H1 (cell line): ENCODE data around the gene ADAMTSL2. TPM values are rescaled to one million over a fixed set of nuclear protein-coding genes. Genes with fewer than 3 reads are reported as not detected.

ENCODE experiments used
- CTCF ChIA-PET: fragments of 300-600 bp; sonication (Branson Sonifier 250); formaldehyde crosslinking; loops from one replicate; lab custom pipeline; 2021; ENCODE audit not compliant: partially characterized antibody; lab: Charles Lee
- POLR2A ChIA-PET: fragments of 300-600 bp; sonication (Branson Sonifier 250); formaldehyde crosslinking; loops from one replicate; lab custom pipeline; 2021; ENCODE audit warnings: inconsistent platforms; ENCODE audit not compliant: partially characterized antibody; lab: Charles Lee
- DNase-seq, 2 experiments: peaks; one replicate each; pipeline versions ENCODE4 v3.0.0 to v3.0.0-alpha.2; 2010 to 2022; ENCODE audit warnings: low spot score in 2 of 2, low read depth in 1 of 2, mixed read lengths in 1 of 2
- FAIRE-seq: peaks from 2 replicates; lab custom pipeline; 2011; peaks lifted over from hg19 to GRCh38; lab: Jason Lieb, UNC
- H2AFZ ChIP-seq: 2 replicates; pipeline ENCODE4 v1.8.1; 2012; ENCODE audit warnings: low read length, inconsistent platforms
- H2AK5ac ChIP-seq: 2 replicates; pipeline ENCODE4 v1.6.1; 2013; ENCODE audit warnings: low read depth, low read length
- H2BK120ac ChIP-seq: replicated peaks from 2 replicates; pipeline ENCODE3; 2013; ENCODE audit warnings: low read depth, low read length, inconsistent platforms
- H2BK12ac ChIP-seq: 2 replicates; pipeline ENCODE4 v1.6.1; 2013; ENCODE audit warnings: low read depth, low read length
- H2BK15ac ChIP-seq: 2 replicates; pipeline ENCODE4 v1.6.1; 2013; ENCODE audit warnings: low read length
- H2BK20ac ChIP-seq: 2 replicates; pipeline ENCODE4 v1.6.1; 2013; ENCODE audit warnings: low read length
- H2BK5ac ChIP-seq: 2 replicates; pipeline ENCODE4 v1.6.1; 2013; ENCODE audit warnings: low read depth, low read length
- H3K14ac ChIP-seq: 2 replicates; pipeline ENCODE4 v1.6.1; 2013; ENCODE audit warnings: inconsistent platforms; ENCODE audit not compliant: insufficient read length
- H3K18ac ChIP-seq: 2 replicates; pipeline ENCODE4 v1.6.1; 2013; ENCODE audit warnings: low read length; ENCODE audit errors: extremely low read depth
- H3K23ac ChIP-seq: 2 replicates; pipeline ENCODE4 v1.6.1; 2013; ENCODE audit warnings: inconsistent platforms; ENCODE audit not compliant: insufficient read length
- H3K23me2 ChIP-seq: 2 replicates; pipeline ENCODE4 v1.6.1; 2013; ENCODE audit warnings: low read depth, low read length
- H3K27ac ChIP-seq: 2 replicates; pipeline ENCODE4 v1.6.1; 2011; ENCODE audit warnings: low read depth, low read length, inconsistent platforms
- H3K27me3 ChIP-seq, 4 experiments: replicated peaks in 1 of 4; 1 replicate in 1 of 4; 2 replicates in 3 of 4; pipeline versions ENCODE4 v1.6.1 to v1.8.1; 2011 to 2013; ENCODE audit warnings: low read length in 3 of 4, mild to moderate bottlenecking in 3 of 4, inconsistent platforms in 2 of 4, mixed read lengths in 2 of 4, moderate library complexity in 1 of 4; ENCODE audit not compliant: control insufficient read depth in 3 of 4, insufficient read depth in 3 of 4; ENCODE audit errors: extremely low read depth in 1 of 4
- H3K36me3 ChIP-seq, 4 experiments: 2 replicates each; pipeline versions ENCODE4 v1.6.1 to v1.8.1; 2011 to 2013; ENCODE audit warnings: mild to moderate bottlenecking in 4 of 4, low read length in 3 of 4, moderate library complexity in 2 of 4, control low read depth in 1 of 4, inconsistent platforms in 1 of 4; ENCODE audit not compliant: insufficient read depth in 4 of 4, control insufficient read depth in 2 of 4
- H3K4ac ChIP-seq: replicated peaks from 2 replicates; pipeline ENCODE3; 2013; ENCODE audit warnings: low read length, low read depth, mixed read lengths, inconsistent platforms; ENCODE audit not compliant: insufficient read length
- H3K4me1 ChIP-seq, 4 experiments: replicated peaks in 1 of 4; 1 replicate in 1 of 4; 2 replicates in 3 of 4; pipeline versions ENCODE4 v1.6.1 to v1.8.1; 2011 to 2013; ENCODE audit warnings: low read length in 3 of 4, inconsistent platforms in 2 of 4, mixed read lengths in 1 of 4; ENCODE audit not compliant: insufficient read depth in 4 of 4, control insufficient read depth in 3 of 4
- H3K4me2 ChIP-seq, 2 experiments: 2 replicates each; pipeline versions ENCODE4 v1.6.1 to v1.8.1; 2011 to 2013; ENCODE audit warnings: low read depth in 2 of 2, low read length in 2 of 2, control low read depth in 1 of 2, inconsistent platforms in 1 of 2, mild to moderate bottlenecking in 1 of 2; ENCODE audit not compliant: insufficient read depth in 1 of 2
- H3K4me3 ChIP-seq, 4 experiments: fragments of 200-600, 300-600 bp in 1 of 4; sonication (generic), shearing (Covaris generic), sonication (Bioruptor Twin) in 1 of 4; 2 replicates each; pipeline versions ENCODE4 v1.5.1 to v1.8.1; 2011 to 2016; ENCODE audit warnings: low read length in 4 of 4, low read depth in 3 of 4, control low read depth in 2 of 4, inconsistent platforms in 2 of 4, mild to moderate bottlenecking in 2 of 4, mixed read lengths in 1 of 4, moderate library complexity in 1 of 4; ENCODE audit not compliant: insufficient read depth in 2 of 4; ENCODE audit errors: extremely low read depth in 1 of 4
- H3K56ac ChIP-seq: replicated peaks from 2 replicates; pipeline ENCODE3; 2013; ENCODE audit warnings: low read depth, mild to moderate bottlenecking, mixed read lengths, low read length, inconsistent platforms; ENCODE audit not compliant: insufficient read length
- H3K79me1 ChIP-seq: 2 replicates; pipeline ENCODE4 v1.6.1; 2013; ENCODE audit warnings: low read depth, low read length, control low read depth
- H3K79me2 ChIP-seq, 2 experiments: 2 replicates each; pipeline versions ENCODE4 v1.6.1 to v1.8.1; 2012 to 2013; ENCODE audit warnings: low read length in 2 of 2, mild to moderate bottlenecking in 2 of 2, inconsistent platforms in 1 of 2; ENCODE audit not compliant: insufficient read depth in 2 of 2, control insufficient read depth in 1 of 2
- H3K9ac ChIP-seq, 4 experiments: replicated peaks in 1 of 4; 1 replicate in 1 of 4; 2 replicates in 3 of 4; pipeline versions ENCODE4 v1.6.1 to v1.8.1; 2011 to 2013; ENCODE audit warnings: low read depth in 3 of 4, low read length in 3 of 4, control low read depth in 2 of 4, mild to moderate bottlenecking in 2 of 4, moderate library complexity in 2 of 4, inconsistent platforms in 1 of 4; ENCODE audit errors: extremely low read depth in 1 of 4
- H3K9me3 ChIP-seq, 2 experiments: 2 replicates each; pipeline versions ENCODE4 v1.6.1 to v1.8.1; 2012 to 2013; ENCODE audit warnings: mild to moderate bottlenecking in 2 of 2, moderate library complexity in 2 of 2, control low read depth in 1 of 2, inconsistent platforms in 1 of 2, low read depth in 1 of 2, low read length in 1 of 2, mixed read lengths in 1 of 2; ENCODE audit not compliant: insufficient read depth in 2 of 2
- H4K20me1 ChIP-seq, 2 experiments: replicated peaks in 1 of 2; 2 replicates each; pipeline versions ENCODE3 to v1.8.1; 2011 to 2013; ENCODE audit warnings: inconsistent platforms in 2 of 2, low read length in 2 of 2, mild to moderate bottlenecking in 1 of 2; ENCODE audit not compliant: insufficient read depth in 2 of 2, control insufficient read depth in 1 of 2
- H4K5ac ChIP-seq: 2 replicates; pipeline ENCODE4 v1.6.1; 2013; ENCODE audit warnings: low read length, low read depth, mixed read lengths, inconsistent platforms; ENCODE audit not compliant: insufficient read length
- H4K8ac ChIP-seq: 2 replicates; pipeline ENCODE4 v1.8.0; 2013; ENCODE audit warnings: mild to moderate bottlenecking, moderate library complexity, low read length, inconsistent platforms; ENCODE audit not compliant: insufficient read depth; ENCODE audit errors: extremely low read depth
- H4K91ac ChIP-seq: replicated peaks from 2 replicates; pipeline ENCODE3; 2013; ENCODE audit warnings: low read length, mixed read lengths, inconsistent platforms; ENCODE audit not compliant: insufficient read length
- JUN ChIP-seq: IDR thresholded peaks from 2 replicates; pipeline ENCODE4 v1.6.1; 2011; ENCODE audit warnings: low read depth, mild to moderate bottlenecking, improper control_type of control experiment, low read length
- KDM4A ChIP-seq: IDR thresholded peaks from one replicate; pipeline ENCODE4 v1.7.1; 2012; ENCODE audit warnings: low read depth, mild to moderate bottlenecking, moderate library complexity, low read length, inconsistent platforms; ENCODE audit not compliant: severe bottlenecking
- KDM5A ChIP-seq: fragments of 200-600 bp; IDR thresholded peaks from 2 replicates; pipeline ENCODE4 v1.7.1; 2012; ENCODE audit warnings: mild to moderate bottlenecking, low read length, inconsistent platforms, mixed read lengths
- SP1 ChIP-seq: IDR thresholded peaks from 2 replicates; pipeline ENCODE4 v1.6.1; 2011; ENCODE audit warnings: low read depth, low read length
- SP2 ChIP-seq: IDR thresholded peaks from 2 replicates; pipeline ENCODE4 v1.6.1; 2012; ENCODE audit warnings: mild to moderate bottlenecking, low read length, inconsistent platforms
- WGBS, 2 experiments: shearing (Covaris generic) in 1 of 2; methylation state at CpG; one replicate each; pipeline versions ENCODE4 v1.1.6 to v1.1.7; 2013 to 2015; ENCODE audit warnings: low lambda C conversion rate in 2 of 2, mixed read lengths in 2 of 2, inconsistent platforms in 1 of 2, low coverage in 1 of 2, missing lambda C conversion rate in 1 of 2; ENCODE audit not compliant: insufficient replicate concordance in 2 of 2, insufficient coverage in 1 of 2, insufficient read length in 1 of 2; ENCODE audit errors: extremely low coverage in 1 of 2, missing lambda C conversion rate in 1 of 2; 5-methylcytosine and 5-hydroxymethylcytosine counted together
- polyA plus RNA-seq, 7 experiments: library from polyadenylated mRNA; depleted of rRNA in 3 of 7; stranded (reverse) in 5 of 7; unstranded in 2 of 7; fragments of >200 nt in 5 of 7; fragments of 200-250 nt in 2 of 7; gene quantifications; 1 replicate in 5 of 7; 2 replicates in 1 of 7; 4 replicates in 1 of 7; pipeline versions ENCODE4 v1.2.1 to v1.2.3, GENCODE V29; 2011 to 2013; ENCODE audit warnings: missing spikeins in 2 of 7, mixed read lengths in 2 of 7
- total RNA-seq: library from RNA; stranded (reverse); fragmentation: NEBNext Ultra II Directional; extraction: Animal tissue kit (Norgen Biotek cat#: 25700); gene quantifications from 2 replicates; pipeline ENCODE4 v1.2.1, GENCODE V29; 2021

The ADAMTSL2 gene
- total and polyA plus RNA-seq, 2 of the 8 experiments (the other 6 are each of a cell fraction or from before 2014, with no cell fraction given): 0.74 to 0.76 TPM

GRCh38 chr9:133619791-133620190, 85.3 kb downstream of the ADAMTSL2 start:
- H4K91ac ChIP-seq: no peak overlapping the region
- H2BK20ac ChIP-seq: no peak overlapping the region
- TF ChIP-seq KDM5A (no peak), SP1 (no peak), KDM4A (no peak), JUN (no peak), SP2 (no peak)
- TF ChIP-seq, all 59 proteins: peak for 0
- DNase-seq (no peak), FAIRE-seq (no peak)
- H3K18ac ChIP-seq: no peak overlapping the region
- H3K79me2 ChIP-seq: no peaks in the 10 kb centered on the region
- no peak overlapping the region for H3K27ac ChIP-seq
- H3K23me2 ChIP-seq: no peaks in the 10 kb centered on the region
- no peak overlapping the region for H3K56ac ChIP-seq
- no peak overlapping the region for H3K23ac ChIP-seq
- no peak overlapping the region for H2BK12ac ChIP-seq
- no peaks in the 10 kb centered on the region for H4K20me1 ChIP-seq
- no peak overlapping the region for H3K4me3 ChIP-seq
- H3K36me3 ChIP-seq: no peaks in the 10 kb centered on the region
- H2BK120ac ChIP-seq: no peak overlapping the region
- no peaks in the 10 kb centered on the region for H3K4me1 ChIP-seq
- H3K9ac ChIP-seq: no peak overlapping the region
- no peak overlapping the region for H2BK15ac ChIP-seq
- H2AFZ ChIP-seq: no peak overlapping the region
- no peak overlapping the region for H3K14ac ChIP-seq
- no peak overlapping the region for H2AK5ac ChIP-seq
- no peak overlapping the region for H3K4ac ChIP-seq
- no peak overlapping the region for H4K5ac ChIP-seq
- no peaks in the 10 kb centered on the region for H3K9me3 ChIP-seq
- no peaks in the 10 kb centered on the region for H3K79me1 ChIP-seq
- H3K27me3 ChIP-seq: peaks cover 0 to 5% (median 0%) of the 10 kb centered on the region in 4 experiments; a peak in 3 of 7 replicates
- H4K8ac ChIP-seq: no peak overlapping the region
- CTCF ChIA-PET: interaction anchor here (0.8 kb wide), 1 partner anchor 12 kb away, joined by 3 read pairs; no protein-coding TSS in a partner anchor
- WGBS, 2 experiments: 84% methylated on average over 8 of the region's 8 CpGs; no CpG with 5 or more reads in 1 of the 2 experiments
- POLR2A ChIA-PET: interaction anchor here (1.1 kb wide), 1 partner anchor 54 kb away, joined by 3 read pairs; no protein-coding TSS in a partner anchor
- no peak overlapping the region for H3K4me2 ChIP-seq
- no peak overlapping the region for H2BK5ac ChIP-seq
